ENCODE data around the gene HSPB3.
"Not testable (repeated sequence)": the region's sequence is repeated elsewhere in the genome, so short reads cannot be mapped to it uniquely, and the experiment has no call there.

Gene HSPB3, protein sequence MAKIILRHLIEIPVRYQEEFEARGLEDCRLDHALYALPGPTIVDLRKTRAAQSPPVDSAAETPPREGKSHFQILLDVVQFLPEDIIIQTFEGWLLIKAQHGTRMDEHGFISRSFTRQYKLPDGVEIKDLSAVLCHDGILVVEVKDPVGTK

GRCh38 chr5:54455413-54456157 is at the start of gene HSPB3:
HSPB3 (plus strand) TSS chr5:54455699; CDS start chr5:54455790, 91 bp downstream.
- TF ChIP-seq, protein P1, sequence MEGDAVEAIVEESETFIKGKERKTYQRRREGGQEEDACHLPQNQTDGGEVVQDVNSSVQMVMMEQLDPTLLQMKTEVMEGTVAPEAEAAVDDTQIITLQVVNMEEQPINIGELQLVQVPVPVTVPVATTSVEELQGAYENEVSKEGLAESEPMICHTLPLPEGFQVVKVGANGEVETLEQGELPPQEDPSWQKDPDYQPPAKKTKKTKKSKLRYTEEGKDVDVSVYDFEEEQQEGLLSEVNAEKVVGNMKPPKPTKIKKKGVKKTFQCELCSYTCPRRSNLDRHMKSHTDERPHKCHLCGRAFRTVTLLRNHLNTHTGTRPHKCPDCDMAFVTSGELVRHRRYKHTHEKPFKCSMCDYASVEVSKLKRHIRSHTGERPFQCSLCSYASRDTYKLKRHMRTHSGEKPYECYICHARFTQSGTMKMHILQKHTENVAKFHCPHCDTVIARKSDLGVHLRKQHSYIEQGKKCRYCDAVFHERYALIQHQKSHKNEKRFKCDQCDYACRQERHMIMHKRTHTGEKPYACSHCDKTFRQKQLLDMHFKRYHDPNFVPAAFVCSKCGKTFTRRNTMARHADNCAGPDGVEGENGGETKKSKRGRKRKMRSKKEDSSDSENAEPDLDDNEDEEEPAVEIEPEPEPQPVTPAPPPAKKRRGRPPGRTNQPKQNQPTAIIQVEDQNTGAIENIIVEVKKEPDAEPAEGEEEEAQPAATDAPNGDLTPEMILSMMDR (conservative IDR thresholded peaks at IDR 0.05; ENCODE audit: low read depth, low read length), result no peak
- H3K4me3 ChIP-seq (ENCODE audit: low read depth, low read length), result no peak within 1 kb of the TSS
- DNase-seq (ENCODE audit: low read depth), result no peak

GRCh38 chr5:54411176-54411575 is 44.3 kb upstream of the HSPB3 start:
- no peak for DNase-seq (ENCODE audit: low read depth)
- H3K4me3 ChIP-seq (ENCODE audit: low read depth, low read length), result no peak overlapping the region
- TF ChIP-seq, protein P1 (conservative IDR thresholded peaks at IDR 0.05; ENCODE audit: low read depth, low read length), result no peak

- no peak overlapping the region for H3K4me3 ChIP-seq (ENCODE audit: low read depth, low read length)
- TF ChIP-seq, protein P1 (conservative IDR thresholded peaks at IDR 0.05; ENCODE audit: low read depth, low read length), result no peak
- no peak for DNase-seq (ENCODE audit: low read depth)
These were observed 42.6 kb upstream of the HSPB3 start for GRCh38 chr5:54412913-54413312.

- DNase-seq (ENCODE audit: low read depth), result no peak
- TF ChIP-seq, protein P1 (conservative IDR thresholded peaks at IDR 0.05; ENCODE audit: low read depth, low read length), result no peak
- no peak overlapping the region for H3K4me3 ChIP-seq (ENCODE audit: low read depth, low read length)
These were observed 40.4 kb upstream of the HSPB3 start for GRCh38 chr5:54415147-54415546.

GRCh38 chr5:54415896-54416601 is 39.5 kb upstream of the HSPB3 start:
- DNase-seq (ENCODE audit: low read depth), result peak; percentile 36
- H3K4me3 ChIP-seq (ENCODE audit: low read depth, low read length), result no peak overlapping the region
- TF ChIP-seq, protein P1 (conservative IDR thresholded peaks at IDR 0.05; ENCODE audit: low read depth, low read length), result no peak

DNA sequence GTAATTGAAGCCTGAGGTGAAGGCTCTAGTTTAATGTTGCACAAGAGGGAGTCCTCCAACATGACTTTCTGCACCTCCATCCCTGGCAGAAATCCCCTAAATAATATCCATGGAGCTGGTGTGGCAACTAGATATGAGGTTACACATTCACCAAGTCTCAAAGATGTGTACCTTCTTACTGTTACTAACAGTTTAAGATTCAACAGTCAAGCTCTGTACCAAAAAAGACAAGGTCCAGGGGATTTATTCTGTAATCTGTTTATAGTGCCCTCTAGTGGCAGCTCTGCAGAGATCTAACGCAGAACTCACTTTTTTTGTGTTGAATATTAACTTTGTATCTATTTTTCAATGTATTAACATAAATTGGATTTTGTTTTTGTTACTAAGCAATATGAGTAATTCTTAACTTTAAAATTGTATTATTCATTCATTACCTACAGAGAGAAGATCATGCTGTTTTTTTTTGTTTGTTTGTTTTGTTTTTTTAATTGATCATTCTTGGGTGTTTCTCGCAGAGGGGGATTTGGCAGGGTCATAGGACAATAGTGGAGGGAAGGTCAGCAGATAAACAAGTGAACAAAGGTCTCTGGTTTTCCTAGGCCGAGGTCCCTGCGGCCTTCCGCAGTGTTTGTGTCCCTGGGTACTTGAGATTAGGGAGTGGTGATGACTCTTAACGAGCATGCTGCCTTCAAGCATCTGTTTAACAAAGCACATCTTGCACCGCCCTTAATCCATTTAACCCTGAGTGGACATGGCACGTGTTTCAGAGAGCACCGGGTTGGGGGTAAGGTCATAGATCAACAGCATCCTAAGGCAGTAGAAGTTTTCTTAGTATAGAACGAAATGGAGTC is 35.7 kb upstream of the HSPB3 start:
- not testable (repeated sequence) for H3K4me3 ChIP-seq (ENCODE audit: low read depth, low read length)
- TF ChIP-seq, protein P1 (conservative IDR thresholded peaks at IDR 0.05; ENCODE audit: low read depth, low read length), result peak; percentile 74
- DNase-seq (ENCODE audit: low read depth), result peak; percentile 79

DNA sequence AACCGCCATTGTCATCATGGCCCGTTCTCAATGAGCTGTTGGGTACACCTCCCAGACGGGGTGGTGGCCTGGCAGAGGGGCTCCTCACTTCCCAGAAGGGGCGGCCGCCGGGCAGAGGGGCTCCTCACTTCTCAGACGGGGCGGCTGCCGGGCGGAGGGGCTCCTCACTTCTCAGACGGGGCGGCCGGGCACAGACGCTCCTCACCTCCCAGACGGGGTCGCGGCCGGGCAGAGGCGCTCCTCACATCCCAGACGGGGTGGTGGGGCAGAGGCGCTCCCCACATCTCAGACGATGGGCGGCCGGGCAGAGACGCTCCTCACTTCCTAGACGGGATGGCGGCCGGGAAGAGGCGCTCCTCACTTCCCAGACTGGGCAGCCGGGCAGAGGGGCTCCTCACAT is 35.0 kb upstream of the HSPB3 start:
- not testable (repeated sequence) for H3K4me3 ChIP-seq (ENCODE audit: low read depth, low read length); DNase-seq (ENCODE audit: low read depth)
